PC-3 (cell line): ENCODE results near the gene CCDC90B. TPM values are rescaled to one million over a fixed set of nuclear protein-coding genes. Genes with fewer than 3 reads are reported as not detected.

ENCODE experiments used
- ATAC-seq: fragments of 200-7000 bp; cut with Tn5 transposase; 2 replicates; pipeline ENCODE4 v1.9.1; 2020; ENCODE audit warnings: mild to moderate bottlenecking, moderate library complexity
- BruUV-seq: library from RNA; stranded (reverse); fragments of 400-500 nt; replicated peaks from 2 replicates; lab custom pipeline; 2021; lab: Mats Ljungman, UMichigan
- CTCF ChIA-PET: fragments of 300-600 bp; sonication (Branson Sonifier 250); formaldehyde crosslinking; loops from one replicate; lab custom pipeline; 2022; ENCODE audit warnings: antibody characterized with exemption; lab: Charles Lee
- POLR2A ChIA-PET: fragments of 300-600 bp; sonication (Branson Sonifier 250); formaldehyde crosslinking; loops from one replicate; lab custom pipeline; 2022; ENCODE audit warnings: antibody characterized with exemption; ENCODE audit not compliant: unreplicated experiment; lab: Charles Lee
- DNase-seq: peaks from one replicate; pipeline ENCODE4 v3.0.0-alpha.2; 2015
- H2AFZ ChIP-seq: fragments of 300-600 bp; sonication (generic); 2 replicates; pipeline ENCODE4 v1.6.0; 2016; ENCODE audit warnings: antibody characterized with exemption, low read length
- H3F3A ChIP-seq: fragments of 300-600 bp; sonication (generic); one replicate; pipeline ENCODE4 v1.6.0; 2017; ENCODE audit warnings: antibody characterized with exemption, low read length, control low read depth, mild to moderate bottlenecking; ENCODE audit not compliant: unreplicated experiment
- H3K27ac ChIP-seq: fragments of 300-600 bp; sonication (generic); 2 replicates; pipeline ENCODE4 v1.5.1; 2016; ENCODE audit warnings: mild to moderate bottlenecking, low read length
- H3K27me3 ChIP-seq: fragments of 300-600 bp; sonication (generic); 2 replicates; pipeline ENCODE4 v1.6.1; 2016; ENCODE audit warnings: low read length, mixed read lengths
- H3K36me3 ChIP-seq: fragments of 300-600 bp; sonication (generic); 2 replicates; pipeline ENCODE4 v1.6.1; 2016; ENCODE audit warnings: low read depth, mixed run types, low read length, mixed read lengths
- H3K4me1 ChIP-seq: fragments of 300-600 bp; sonication (generic); 2 replicates; pipeline ENCODE4 v1.5.1; 2016; ENCODE audit warnings: low read length; ENCODE audit not compliant: insufficient read depth
- H3K4me2 ChIP-seq: fragments of 300-600 bp; sonication (generic); 2 replicates; pipeline ENCODE4 v1.6.0; 2016; ENCODE audit warnings: low read length
- H3K4me3 ChIP-seq: fragments of 300-600 bp; sonication (generic); 2 replicates; pipeline ENCODE4 v1.5.1; 2016; ENCODE audit warnings: mild to moderate bottlenecking, low read length, mixed read lengths
- H3K79me2 ChIP-seq: fragments of 300-600 bp; sonication (generic); 2 replicates; pipeline ENCODE4 v1.6.1; 2017; ENCODE audit warnings: low read length, mixed read lengths
- H3K9ac ChIP-seq: fragments of 300-600 bp; sonication (generic); 2 replicates; pipeline ENCODE4 v1.6.0; 2016; ENCODE audit warnings: mild to moderate bottlenecking, low read length
- H3K9me2 ChIP-seq: fragments of 300-600 bp; sonication (generic); replicated peaks from 2 replicates; pipeline ENCODE4 v1.6.1; 2016; ENCODE audit warnings: mixed run types, low read length, mixed read lengths
- H3K9me3 ChIP-seq: fragments of 300-600 bp; sonication (generic); 2 replicates; pipeline ENCODE4 v1.6.1; 2016; ENCODE audit warnings: low read length, mixed read lengths
- H4K20me1 ChIP-seq: fragments of 300-600 bp; sonication (generic); 2 replicates; pipeline ENCODE4 v1.6.1; 2016; ENCODE audit warnings: low read length, mixed read lengths
- EZH2 ChIP-seq: fragments of 300-600 bp; sonication (generic); IDR thresholded peaks from one replicate; pipeline ENCODE4 v1.6.1; 2017; ENCODE audit warnings: antibody characterized with exemption, mild to moderate bottlenecking, low read length; ENCODE audit not compliant: unreplicated experiment
- EZH2phosphoT487 ChIP-seq: fragments of 300-600 bp; sonication (generic); IDR thresholded peaks from 2 replicates; pipeline ENCODE4 v1.6.1; 2018; ENCODE audit warnings: mild to moderate bottlenecking, antibody characterized with exemption, low read length, borderline replicate concordance
- intact Hi-C: fragments of 100-400 bp; cut with micrococcal nuclease; formaldehyde crosslinking; loops from 2 replicates; pipeline ENCODE4 v1.9.0; 2023
- total RNA-seq: library from RNA; depleted of rRNA; stranded (reverse); fragments of >200 nt; gene quantifications from 2 replicates; pipeline ENCODE4 v1.2.3, GENCODE V29; 2014
- TF ChIP-seq, protein P1 (sequence below): fragments of 300-600 bp; sonication (generic); conservative IDR thresholded peaks from 2 replicates; pipeline ENCODE4 v1.5.1; 2017; ENCODE audit warnings: antibody characterized with exemption, low read depth, mild to moderate bottlenecking, low read length

Gene CCDC90B
- total RNA-seq, 1 experiment from 2014 or later = 59.4 TPM

- TF ChIP-seq, protein P1, sequence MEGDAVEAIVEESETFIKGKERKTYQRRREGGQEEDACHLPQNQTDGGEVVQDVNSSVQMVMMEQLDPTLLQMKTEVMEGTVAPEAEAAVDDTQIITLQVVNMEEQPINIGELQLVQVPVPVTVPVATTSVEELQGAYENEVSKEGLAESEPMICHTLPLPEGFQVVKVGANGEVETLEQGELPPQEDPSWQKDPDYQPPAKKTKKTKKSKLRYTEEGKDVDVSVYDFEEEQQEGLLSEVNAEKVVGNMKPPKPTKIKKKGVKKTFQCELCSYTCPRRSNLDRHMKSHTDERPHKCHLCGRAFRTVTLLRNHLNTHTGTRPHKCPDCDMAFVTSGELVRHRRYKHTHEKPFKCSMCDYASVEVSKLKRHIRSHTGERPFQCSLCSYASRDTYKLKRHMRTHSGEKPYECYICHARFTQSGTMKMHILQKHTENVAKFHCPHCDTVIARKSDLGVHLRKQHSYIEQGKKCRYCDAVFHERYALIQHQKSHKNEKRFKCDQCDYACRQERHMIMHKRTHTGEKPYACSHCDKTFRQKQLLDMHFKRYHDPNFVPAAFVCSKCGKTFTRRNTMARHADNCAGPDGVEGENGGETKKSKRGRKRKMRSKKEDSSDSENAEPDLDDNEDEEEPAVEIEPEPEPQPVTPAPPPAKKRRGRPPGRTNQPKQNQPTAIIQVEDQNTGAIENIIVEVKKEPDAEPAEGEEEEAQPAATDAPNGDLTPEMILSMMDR = no peak
- no peak for TF ChIP-seq EZH2
- no peak for TF ChIP-seq EZH2phosphoT487
- ATAC-seq = no peak
These were observed 44.1 kb upstream of the CCDC90B start for GRCh38 chr11:83330303-83330702.

GRCh38 chr11:83326326-83326725, 40.2 kb upstream of the CCDC90B start:
- POLR2A ChIA-PET = no interaction called here
- Histone ChIP-seq H3K9me2 (no peaks in the 10 kb centered on the region), H2AFZ (no peak overlapping the region), H3K9ac (no peak overlapping the region), H3K36me3 (no peaks in the 10 kb centered on the region), H3K9me3 (no peaks in the 10 kb centered on the region), H3K4me1 (no peaks in the 10 kb centered on the region), H3K4me3 (no peak overlapping the region), H3K79me2 (no peaks in the 10 kb centered on the region), H3F3A (no peaks in the 10 kb centered on the region), H3K27ac (no peak overlapping the region), H3K4me2 (no peak overlapping the region), H3K27me3 (peaks cover 29% of the 10 kb centered on the region), H4K20me1 (no peaks in the 10 kb centered on the region)
- TF ChIP-seq, protein P1 = no peak
- TF ChIP-seq EZH2phosphoT487 (no peak), EZH2 (no peak)
- DNase-seq (no peak), ATAC-seq (no peak)
- intact Hi-C loops = no loop called here
- no TSS peak for BruUV-seq
- CTCF ChIA-PET = no interaction called here

More at GRCh38 chr11:83330303-83330702, 44.1 kb upstream of the CCDC90B start:
- no peaks in the 10 kb centered on the region for H3K36me3 ChIP-seq
- H3K27ac ChIP-seq = no peak overlapping the region
- no peaks in the 10 kb centered on the region for H4K20me1 ChIP-seq
- H3K4me3 ChIP-seq = no peak overlapping the region
- POLR2A ChIA-PET = no interaction called here
- H3K9me2 ChIP-seq = no peaks in the 10 kb centered on the region
- H3K9me3 ChIP-seq = no peaks in the 10 kb centered on the region
- CTCF ChIA-PET = no interaction called here
- no peaks in the 10 kb centered on the region for H3K27me3 ChIP-seq
- no peaks in the 10 kb centered on the region for H3K79me2 ChIP-seq
- H3F3A ChIP-seq = no peaks in the 10 kb centered on the region
- H2AFZ ChIP-seq = no peak overlapping the region
- intact Hi-C loops = no loop called here
- no peak overlapping the region for H3K4me2 ChIP-seq
- H3K9ac ChIP-seq = no peak overlapping the region
- no TSS peak for BruUV-seq
- no peaks in the 10 kb centered on the region for H3K4me1 ChIP-seq
- no peak for DNase-seq

DNA sequence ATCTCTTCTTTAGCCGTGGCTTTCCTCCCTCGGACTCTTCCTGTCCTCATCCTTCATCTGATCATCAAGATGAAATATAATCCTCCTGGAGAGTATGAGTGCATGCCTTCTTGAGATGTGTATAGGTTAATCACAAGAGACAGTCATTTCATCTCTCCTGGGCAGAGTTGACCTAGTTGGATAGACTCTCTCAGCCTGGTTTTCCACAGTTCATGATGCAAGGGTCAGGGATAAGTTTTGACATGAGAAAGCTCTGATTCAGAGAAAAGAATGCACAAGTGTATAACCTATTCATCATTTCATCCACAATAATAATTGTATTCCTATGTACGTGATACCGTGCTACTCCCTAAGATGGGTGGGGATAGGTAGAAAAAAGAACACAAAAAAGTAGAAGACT, 33.2 kb upstream of the CCDC90B start:
- H3F3A ChIP-seq = no peaks in the 10 kb centered on the region
- intact Hi-C loops = no loop called here
- no peak overlapping the region for H3K9ac ChIP-seq
- H3K4me2 ChIP-seq = no peak overlapping the region
- H4K20me1 ChIP-seq = no peaks in the 10 kb centered on the region
- no peak for TF ChIP-seq EZH2
- no peak for TF ChIP-seq EZH2phosphoT487
- TF ChIP-seq, protein P1 = no peak
- no peak for DNase-seq
- H3K4me1 ChIP-seq = no peaks in the 10 kb centered on the region
- H3K79me2 ChIP-seq = no peaks in the 10 kb centered on the region
- H3K4me3 ChIP-seq = no peak overlapping the region
- H2AFZ ChIP-seq = no peak overlapping the region
- ATAC-seq = no peak
- H3K36me3 ChIP-seq = no peaks in the 10 kb centered on the region
- no peak overlapping the region for H3K27ac ChIP-seq
- BruUV-seq = no TSS peak
- POLR2A ChIA-PET = no interaction called here
- CTCF ChIA-PET = no interaction called here
- peaks cover 26% of the 10 kb centered on the region for H3K27me3 ChIP-seq
- H3K9me2 ChIP-seq = no peaks in the 10 kb centered on the region
- H3K9me3 ChIP-seq = no peaks in the 10 kb centered on the region
